ENCODE data around the gene FTSJ1.

FTSJ1 gene

DNA sequence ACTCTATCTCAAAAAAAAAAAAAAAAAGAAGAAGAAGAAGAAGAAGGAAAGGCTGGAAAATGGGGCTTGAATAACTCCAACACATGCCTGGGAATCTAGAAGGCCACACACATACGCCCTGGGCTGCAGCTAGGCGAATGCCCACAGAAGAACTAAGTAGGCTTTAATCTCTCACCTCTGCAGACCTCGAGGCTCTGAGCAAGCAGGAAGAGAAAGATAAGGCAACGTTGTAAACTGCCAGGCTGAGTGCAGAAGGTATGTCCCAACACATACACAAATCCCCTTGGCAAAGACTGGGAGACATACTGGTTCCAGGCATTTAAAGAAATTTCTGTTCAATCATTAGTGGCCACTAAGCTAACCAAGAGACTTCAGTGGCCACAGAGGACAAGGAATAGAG, 24.3 kb upstream of the FTSJ1 start:
- Histone ChIP-seq H3K9me3 (ENCODE audit: control extremely low read depth in 1 of 5, control insufficient read depth in 4 of 5, insufficient read depth in 2 of 5, low read depth in 1 of 5, low read length in 4 of 5) (peaks cover 0 to 1% (median 0%) of the 10 kb centered on the region in 5 experiments), H3K4me1 (ENCODE audit: control extremely low read depth in 1 of 4, control insufficient read depth in 4 of 4, insufficient read depth in 4 of 4, low read length in 3 of 4) (no peaks in the 10 kb centered on the region), H3K36me3 (ENCODE audit: control insufficient read depth in 4 of 4, insufficient read depth in 4 of 4, low read length in 3 of 4) (no peaks in the 10 kb centered on the region), H3K27ac (ENCODE audit: insufficient read depth in 1 of 2, low read depth in 1 of 2, low read length in 2 of 2, poor library complexity in 1 of 2, severe bottlenecking in 2 of 2) (no peak overlapping the region), H3K27me3 (replicated peaks in 2 of 5; ENCODE audit: control insufficient read depth in 4 of 5, insufficient read depth in 5 of 5, low read length in 4 of 5) (no peaks in the 10 kb centered on the region), H3K4me3 (ENCODE audit: control insufficient read depth in 1 of 7, extremely low read depth in 1 of 7, insufficient read depth in 4 of 7, low read depth in 2 of 7, low read length in 6 of 7) (no peak overlapping the region)
- ChIA-PET CTCF (no interaction called here), POLR2A (no interaction called here)
- DNase-seq: peak in 1 of 3 donors; percentile 16
- WGBS (ENCODE audit: insufficient coverage): 53% methylated on average over 3 of the region's 4 CpGs

DNA sequence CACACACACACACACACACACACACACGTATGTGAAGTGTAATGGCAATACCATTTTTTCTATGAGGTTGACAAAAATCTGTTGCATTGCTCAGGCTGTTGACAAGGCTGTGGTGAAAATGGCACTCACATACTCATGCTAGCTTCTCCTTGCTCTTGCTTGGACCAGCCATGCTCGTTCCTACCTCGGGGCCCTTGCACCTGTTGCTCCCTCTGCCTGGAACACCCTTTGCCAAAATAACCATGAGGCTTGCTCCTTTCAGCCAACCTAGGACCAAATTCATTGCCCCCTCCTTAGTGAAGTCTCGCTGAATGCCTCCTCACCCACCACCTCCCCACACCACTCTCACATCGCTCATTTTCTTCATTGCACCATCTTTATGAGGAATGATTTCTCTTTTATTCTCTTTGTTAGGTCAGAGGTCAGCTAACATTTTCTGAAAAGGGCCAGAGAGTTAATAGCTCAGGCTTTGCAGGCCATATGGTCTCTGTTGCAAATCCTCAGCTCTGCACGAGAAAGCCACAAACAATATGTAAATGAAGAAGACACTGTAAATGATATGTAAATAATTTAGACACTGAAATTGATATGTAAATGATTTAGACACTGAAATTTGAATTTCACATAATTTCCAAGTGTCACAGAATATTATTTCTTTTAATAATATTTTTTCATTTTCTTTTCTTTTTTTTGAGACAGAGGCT, 19.2 kb upstream of the FTSJ1 start:
- Histone ChIP-seq H3K27me3 (replicated peaks in 2 of 5; ENCODE audit: control insufficient read depth in 4 of 5, insufficient read depth in 5 of 5, low read length in 4 of 5) (no peaks in the 10 kb centered on the region), H3K4me3 (ENCODE audit: control insufficient read depth in 1 of 7, extremely low read depth in 1 of 7, insufficient read depth in 4 of 7, low read depth in 2 of 7, low read length in 6 of 7) (no peak overlapping the region), H3K9me3 (ENCODE audit: control extremely low read depth in 1 of 5, control insufficient read depth in 4 of 5, insufficient read depth in 2 of 5, low read depth in 1 of 5, low read length in 4 of 5) (peaks cover 0 to 1% (median 0%) of the 10 kb centered on the region in 5 experiments), H3K4me1 (ENCODE audit: control extremely low read depth in 1 of 4, control insufficient read depth in 4 of 4, insufficient read depth in 4 of 4, low read length in 3 of 4) (no peaks in the 10 kb centered on the region), H3K36me3 (ENCODE audit: control insufficient read depth in 4 of 4, insufficient read depth in 4 of 4, low read length in 3 of 4) (peaks cover 0 to 36% (median 19%) of the 10 kb centered on the region in 4 experiments), H3K27ac (ENCODE audit: insufficient read depth in 1 of 2, low read depth in 1 of 2, low read length in 2 of 2, poor library complexity in 1 of 2, severe bottlenecking in 2 of 2) (no peak overlapping the region)
- ChIA-PET POLR2A (no interaction called here), CTCF (no interaction called here)
- no peak for DNase-seq
- WGBS (ENCODE audit: insufficient coverage): 91% methylated on average over 4 of the region's 6 CpGs

DNA sequence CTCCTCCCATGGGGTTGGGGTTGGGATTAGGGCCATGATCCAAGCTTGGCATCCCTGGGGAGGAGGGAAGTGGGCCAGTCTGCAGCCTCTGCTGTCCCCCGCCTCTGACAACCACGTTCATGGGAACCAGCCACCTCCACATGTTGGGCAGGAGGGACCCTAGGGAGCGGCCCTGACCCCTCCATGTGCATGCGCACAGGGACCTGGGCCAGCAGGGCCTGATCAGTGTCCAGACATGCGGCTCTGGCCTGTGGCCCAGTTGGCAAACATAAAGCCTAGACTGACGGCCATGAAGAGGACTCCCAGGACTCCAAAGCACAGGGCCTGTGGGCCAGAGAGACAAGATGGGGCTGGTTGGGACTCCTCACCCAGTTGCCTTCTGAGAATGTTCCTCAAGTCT, 17.3 kb upstream of the FTSJ1 start:
- POLR2A ChIA-PET: no interaction called here
- WGBS (ENCODE audit: insufficient coverage): 92% methylated on average over 6 of the region's 6 CpGs
- DNase-seq: no peak
- no peak overlapping the region for H3K27ac ChIP-seq (ENCODE audit: insufficient read depth in 1 of 2, low read depth in 1 of 2, low read length in 2 of 2, poor library complexity in 1 of 2, severe bottlenecking in 2 of 2)
- no peak overlapping the region for H3K4me3 ChIP-seq (ENCODE audit: control insufficient read depth in 1 of 7, extremely low read depth in 1 of 7, insufficient read depth in 4 of 7, low read depth in 2 of 7, low read length in 6 of 7)
- no peaks in the 10 kb centered on the region for H3K4me1 ChIP-seq (ENCODE audit: control extremely low read depth in 1 of 4, control insufficient read depth in 4 of 4, insufficient read depth in 4 of 4, low read length in 3 of 4)
- CTCF ChIA-PET: no interaction called here
- no peaks in the 10 kb centered on the region for H3K9me3 ChIP-seq (ENCODE audit: control extremely low read depth in 1 of 5, control insufficient read depth in 4 of 5, insufficient read depth in 2 of 5, low read depth in 1 of 5, low read length in 4 of 5)
- H3K36me3 ChIP-seq (ENCODE audit: control insufficient read depth in 4 of 4, insufficient read depth in 4 of 4, low read length in 3 of 4): peaks cover 0 to 45% (median 27%) of the 10 kb centered on the region in 4 experiments
- H3K27me3 ChIP-seq (replicated peaks in 2 of 5; ENCODE audit: control insufficient read depth in 4 of 5, insufficient read depth in 5 of 5, low read length in 4 of 5): no peaks in the 10 kb centered on the region

DNA sequence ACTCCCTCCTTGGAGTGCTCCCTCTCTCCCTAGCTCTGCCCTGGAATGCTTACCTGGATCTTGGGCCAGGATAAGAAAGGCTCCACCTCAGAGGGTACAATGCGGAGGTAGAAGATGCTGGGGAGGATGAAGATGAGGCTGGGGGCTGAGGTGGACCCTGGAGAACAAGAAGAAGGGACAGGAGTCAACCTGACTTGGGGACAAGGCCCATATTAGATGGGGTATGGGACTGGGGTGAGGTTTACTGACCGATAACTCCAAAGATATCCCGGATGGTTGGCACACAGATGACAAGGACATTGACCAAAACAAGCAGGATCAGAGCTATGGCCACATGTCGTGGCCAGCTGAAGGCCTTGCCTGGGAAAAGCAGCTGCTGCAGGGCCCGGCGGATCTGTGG, 16.5 kb upstream of the FTSJ1 start:
- POLR2A ChIA-PET: no interaction called here
- H3K4me1 ChIP-seq (ENCODE audit: control extremely low read depth in 1 of 4, control insufficient read depth in 4 of 4, insufficient read depth in 4 of 4, low read length in 3 of 4): no peaks in the 10 kb centered on the region
- WGBS (ENCODE audit: insufficient coverage): 93% methylated on average over 6 of the region's 6 CpGs
- DNase-seq: no peak
- H3K27ac ChIP-seq (ENCODE audit: insufficient read depth in 1 of 2, low read depth in 1 of 2, low read length in 2 of 2, poor library complexity in 1 of 2, severe bottlenecking in 2 of 2): no peak overlapping the region
- no peaks in the 10 kb centered on the region for H3K9me3 ChIP-seq (ENCODE audit: control extremely low read depth in 1 of 5, control insufficient read depth in 4 of 5, insufficient read depth in 2 of 5, low read depth in 1 of 5, low read length in 4 of 5)
- CTCF ChIA-PET: no interaction called here
- H3K36me3 ChIP-seq (ENCODE audit: control insufficient read depth in 4 of 4, insufficient read depth in 4 of 4, low read length in 3 of 4): peaks cover 0 to 45% (median 27%) of the 10 kb centered on the region in 4 experiments
- H3K27me3 ChIP-seq (replicated peaks in 2 of 5; ENCODE audit: control insufficient read depth in 4 of 5, insufficient read depth in 5 of 5, low read length in 4 of 5): no peaks in the 10 kb centered on the region
- H3K4me3 ChIP-seq (ENCODE audit: control insufficient read depth in 1 of 7, extremely low read depth in 1 of 7, insufficient read depth in 4 of 7, low read depth in 2 of 7, low read length in 6 of 7): no peak overlapping the region

DNA sequence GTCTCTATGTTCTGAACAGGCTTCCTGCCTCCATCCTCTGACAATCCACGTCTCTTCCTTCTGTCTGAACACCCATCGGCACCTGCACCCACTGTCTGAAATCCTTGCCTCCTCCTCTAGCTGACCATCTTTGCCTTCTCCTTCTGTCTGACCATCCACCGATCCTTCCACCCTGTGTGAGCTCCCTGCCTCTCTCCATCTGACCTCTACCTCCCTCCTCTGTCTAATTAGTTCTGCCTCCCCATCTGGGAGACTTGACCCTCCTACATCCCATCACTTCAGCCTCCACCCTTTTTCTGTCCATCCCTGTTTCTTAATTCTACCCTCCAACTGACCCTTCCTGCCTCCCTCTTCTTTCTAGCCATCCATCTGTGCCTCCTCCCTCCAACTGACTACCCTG, 16.0 kb upstream of the FTSJ1 start:
- DNase-seq: no peak
- Histone ChIP-seq H3K4me3 (ENCODE audit: control insufficient read depth in 1 of 7, extremely low read depth in 1 of 7, insufficient read depth in 4 of 7, low read depth in 2 of 7, low read length in 6 of 7) (no peak overlapping the region), H3K4me1 (ENCODE audit: control extremely low read depth in 1 of 4, control insufficient read depth in 4 of 4, insufficient read depth in 4 of 4, low read length in 3 of 4) (no peaks in the 10 kb centered on the region), H3K9me3 (ENCODE audit: control extremely low read depth in 1 of 5, control insufficient read depth in 4 of 5, insufficient read depth in 2 of 5, low read depth in 1 of 5, low read length in 4 of 5) (no peaks in the 10 kb centered on the region), H3K27ac (ENCODE audit: insufficient read depth in 1 of 2, low read depth in 1 of 2, low read length in 2 of 2, poor library complexity in 1 of 2, severe bottlenecking in 2 of 2) (no peak overlapping the region), H3K36me3 (ENCODE audit: control insufficient read depth in 4 of 4, insufficient read depth in 4 of 4, low read length in 3 of 4) (peaks cover 0 to 45% (median 27%) of the 10 kb centered on the region in 4 experiments), H3K27me3 (replicated peaks in 2 of 5; ENCODE audit: control insufficient read depth in 4 of 5, insufficient read depth in 5 of 5, low read length in 4 of 5) (no peaks in the 10 kb centered on the region)
- POLR2A ChIA-PET: no interaction called here
- CTCF ChIA-PET: no interaction called here
- WGBS (ENCODE audit: insufficient coverage): 81% methylated on average over 3 of the region's 3 CpGs

DNA sequence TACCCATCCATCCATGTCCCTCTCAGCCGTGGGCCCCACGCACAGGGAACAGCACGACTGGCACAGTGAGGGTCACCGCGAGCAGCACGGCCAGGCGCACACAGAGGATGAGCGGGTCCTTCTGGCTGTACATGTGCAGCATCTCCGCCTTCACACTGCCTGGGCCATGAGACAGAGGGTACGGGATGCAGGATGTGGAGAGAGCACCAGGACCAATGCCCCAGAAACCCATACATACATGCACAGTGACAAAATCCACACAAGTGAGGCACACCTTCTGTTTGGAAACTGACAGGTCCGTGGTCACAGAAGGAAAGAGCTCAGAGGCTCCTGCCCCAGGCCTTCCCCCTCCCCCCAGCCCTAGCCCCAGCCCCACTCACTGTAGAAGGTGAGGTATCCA, 15.4 kb upstream of the FTSJ1 start:
- DNase-seq: no peak
- WGBS (ENCODE audit: insufficient coverage): 93% methylated on average over 8 of the region's 11 CpGs
- ChIA-PET CTCF (no interaction called here), POLR2A (no interaction called here)
- Histone ChIP-seq H3K27ac (ENCODE audit: insufficient read depth in 1 of 2, low read depth in 1 of 2, low read length in 2 of 2, poor library complexity in 1 of 2, severe bottlenecking in 2 of 2) (no peak overlapping the region), H3K4me3 (ENCODE audit: control insufficient read depth in 1 of 7, extremely low read depth in 1 of 7, insufficient read depth in 4 of 7, low read depth in 2 of 7, low read length in 6 of 7) (no peak overlapping the region), H3K4me1 (ENCODE audit: control extremely low read depth in 1 of 4, control insufficient read depth in 4 of 4, insufficient read depth in 4 of 4, low read length in 3 of 4) (no peaks in the 10 kb centered on the region), H3K9me3 (ENCODE audit: control extremely low read depth in 1 of 5, control insufficient read depth in 4 of 5, insufficient read depth in 2 of 5, low read depth in 1 of 5, low read length in 4 of 5) (no peaks in the 10 kb centered on the region), H3K27me3 (replicated peaks in 2 of 5; ENCODE audit: control insufficient read depth in 4 of 5, insufficient read depth in 5 of 5, low read length in 4 of 5) (no peaks in the 10 kb centered on the region), H3K36me3 (ENCODE audit: control insufficient read depth in 4 of 4, insufficient read depth in 4 of 4, low read length in 3 of 4) (peaks cover 0 to 49% (median 30%) of the 10 kb centered on the region in 4 experiments)

DNA sequence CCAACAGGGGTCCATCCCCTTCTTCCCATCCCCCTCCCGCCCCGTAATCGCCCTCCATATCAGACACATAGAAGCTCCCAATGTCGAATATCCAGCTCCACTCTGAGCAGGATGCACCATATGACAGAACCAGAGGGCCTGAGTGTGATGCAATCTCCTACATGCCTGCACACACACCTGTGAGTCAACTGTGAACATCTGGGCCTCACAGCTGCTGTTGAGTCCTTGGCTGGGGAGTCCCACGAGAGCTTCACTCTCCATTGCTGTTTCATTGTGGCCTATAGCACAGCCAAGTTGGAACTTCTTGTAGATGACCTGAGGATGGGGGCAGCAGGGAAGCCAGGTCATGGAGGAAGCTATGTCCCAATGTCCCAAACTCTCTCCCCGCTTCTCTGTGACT, 14.2 kb upstream of the FTSJ1 start:
- Histone ChIP-seq H3K36me3 (ENCODE audit: control insufficient read depth in 4 of 4, insufficient read depth in 4 of 4, low read length in 3 of 4) (peaks cover 0 to 55% (median 31%) of the 10 kb centered on the region in 4 experiments), H3K9me3 (ENCODE audit: control extremely low read depth in 1 of 5, control insufficient read depth in 4 of 5, insufficient read depth in 2 of 5, low read depth in 1 of 5, low read length in 4 of 5) (no peaks in the 10 kb centered on the region), H3K27ac (ENCODE audit: insufficient read depth in 1 of 2, low read depth in 1 of 2, low read length in 2 of 2, poor library complexity in 1 of 2, severe bottlenecking in 2 of 2) (no peak overlapping the region), H3K27me3 (replicated peaks in 2 of 5; ENCODE audit: control insufficient read depth in 4 of 5, insufficient read depth in 5 of 5, low read length in 4 of 5) (no peaks in the 10 kb centered on the region), H3K4me1 (ENCODE audit: control extremely low read depth in 1 of 4, control insufficient read depth in 4 of 4, insufficient read depth in 4 of 4, low read length in 3 of 4) (peaks cover 0 to 2% (median 0%) of the 10 kb centered on the region in 4 experiments), H3K4me3 (ENCODE audit: control insufficient read depth in 1 of 7, extremely low read depth in 1 of 7, insufficient read depth in 4 of 7, low read depth in 2 of 7, low read length in 6 of 7) (no peak overlapping the region)
- ChIA-PET POLR2A (no interaction called here), CTCF (interaction anchor here (0.7 kb wide), 1 partner anchor 169 kb away, joined by 3 read pairs; no protein-coding TSS in a partner anchor)
- WGBS (ENCODE audit: insufficient coverage): 93% methylated on average over 3 of the region's 6 CpGs
- no peak for DNase-seq

Measured in common myeloid progenitor, CD34-positive (primary cell).